GM18858 (cell line): ENCODE data around the gene NNT.
A peak's percentile ranks its signal among the peaks of the same experiment; 100 is the strongest.
"Not testable (repeated sequence)": the region's sequence is repeated elsewhere in the genome, so short reads cannot be mapped to it uniquely, and the experiment has no call there.

ENCODE experiments used
- ATAC-seq: cut with Tn5 transposase; IDR thresholded peaks from one replicate; pipeline ENCODE4 v1.9.1; 2021; ENCODE audit not compliant: unreplicated experiment

The NNT gene

DNA sequence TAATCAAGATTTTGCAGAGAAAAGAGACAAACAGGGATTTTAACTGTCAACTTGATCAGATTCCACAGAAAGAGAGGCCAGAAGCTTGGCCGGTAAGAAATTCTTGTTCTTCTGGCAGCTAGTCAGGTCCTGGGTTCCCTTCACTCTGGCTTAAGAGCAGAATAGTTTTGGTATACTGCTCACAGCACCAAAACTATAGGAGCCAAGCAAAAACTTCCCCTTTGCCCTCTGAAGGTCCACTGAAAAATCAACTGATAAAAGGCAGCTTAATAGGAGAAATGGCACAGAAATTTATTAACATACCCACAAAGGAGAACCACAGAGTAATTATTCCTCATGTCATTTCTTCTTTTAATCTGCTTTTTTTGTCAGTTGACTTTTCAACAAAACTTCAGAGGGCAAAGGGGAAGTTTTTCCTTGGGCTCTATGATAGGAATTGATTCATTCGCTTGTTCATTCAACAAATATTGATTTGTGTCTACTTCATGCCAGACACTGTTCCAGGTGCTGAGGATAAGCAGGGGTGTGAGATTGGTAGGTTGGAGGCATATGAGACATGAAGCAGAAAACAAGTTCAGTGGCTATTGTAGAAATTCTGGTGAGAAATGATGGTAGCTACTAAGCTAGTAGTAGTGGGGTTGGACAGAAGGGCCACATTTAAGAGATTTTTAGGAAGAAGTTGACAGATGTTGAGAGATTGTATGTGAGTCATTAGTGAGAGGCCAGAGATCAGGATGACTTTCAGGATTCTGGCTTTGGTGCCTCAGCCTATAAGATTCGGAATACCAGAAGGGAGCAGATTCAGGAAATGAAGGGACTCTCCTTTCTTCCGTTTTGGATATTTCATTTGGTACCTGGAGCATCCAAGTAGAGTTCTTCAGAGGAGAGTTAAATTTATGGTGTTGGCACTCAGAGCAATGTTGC lies 20.6 kb upstream of the NNT start:
- ATAC-seq: no peak

DNA sequence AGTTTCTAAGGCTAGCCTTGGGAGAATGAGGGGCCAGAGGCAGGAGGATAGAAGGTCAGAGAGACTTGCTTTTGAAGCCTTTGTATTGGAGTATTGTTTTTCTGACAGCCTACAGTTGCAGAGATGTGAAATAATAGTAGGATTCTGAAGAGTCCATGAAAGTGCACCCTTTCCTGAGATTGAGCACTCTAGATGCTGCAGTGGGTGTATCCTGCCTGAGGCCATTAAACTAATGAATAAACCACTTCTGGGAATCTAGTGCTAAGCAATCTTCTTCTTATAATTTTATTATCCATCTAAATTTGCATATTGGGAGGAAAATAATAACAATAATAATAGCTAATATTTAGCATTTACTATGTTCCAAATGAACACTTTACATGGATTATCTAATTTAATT lies 19.3 kb upstream of the NNT start:
- ATAC-seq: no peak

DNA sequence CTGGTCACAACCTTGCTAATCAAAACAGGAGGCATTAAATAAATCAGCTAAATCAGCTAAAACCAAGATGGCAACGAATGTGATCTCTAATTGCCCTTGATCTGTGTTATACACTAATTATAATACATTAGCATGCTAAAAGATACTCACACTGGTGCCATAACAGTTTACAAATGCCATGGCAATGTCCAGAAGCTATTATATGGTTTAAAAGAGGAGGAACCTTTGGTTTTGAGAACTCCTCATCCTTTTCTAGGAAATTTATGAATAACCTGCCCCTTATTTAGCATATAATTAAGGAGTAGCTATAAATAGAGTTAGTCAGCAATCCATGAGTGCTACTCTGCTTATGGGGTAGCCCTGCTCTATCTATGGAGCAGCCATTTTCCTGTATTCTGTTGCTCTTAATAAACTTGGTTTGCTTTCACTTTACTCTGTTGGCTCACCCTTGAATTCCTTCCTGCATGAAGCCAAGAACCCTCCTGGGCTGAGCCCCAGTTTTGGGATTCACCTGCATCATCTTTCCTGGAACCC lies 18.7 kb upstream of the NNT start:
- no peak for ATAC-seq

DNA sequence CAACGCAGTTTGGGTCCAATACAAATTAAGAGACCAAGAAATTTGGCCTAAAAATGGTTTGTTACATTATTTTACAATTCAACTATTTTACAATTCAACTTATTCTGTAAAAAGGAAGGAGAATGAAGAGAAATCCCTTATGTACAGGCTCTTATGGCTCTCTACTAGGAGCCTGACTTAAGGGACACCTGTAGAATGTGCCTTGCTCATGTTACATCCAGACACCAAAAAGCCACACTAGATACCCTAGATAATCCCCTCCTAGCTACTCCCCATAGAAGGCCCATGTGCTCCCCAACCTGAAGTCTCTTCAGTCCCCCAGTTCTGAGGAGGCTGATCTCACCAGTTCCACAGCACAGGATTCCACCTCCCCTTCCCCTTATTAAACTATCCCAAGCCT lies 14.1 kb upstream of the NNT start:
- no peak for ATAC-seq

DNA sequence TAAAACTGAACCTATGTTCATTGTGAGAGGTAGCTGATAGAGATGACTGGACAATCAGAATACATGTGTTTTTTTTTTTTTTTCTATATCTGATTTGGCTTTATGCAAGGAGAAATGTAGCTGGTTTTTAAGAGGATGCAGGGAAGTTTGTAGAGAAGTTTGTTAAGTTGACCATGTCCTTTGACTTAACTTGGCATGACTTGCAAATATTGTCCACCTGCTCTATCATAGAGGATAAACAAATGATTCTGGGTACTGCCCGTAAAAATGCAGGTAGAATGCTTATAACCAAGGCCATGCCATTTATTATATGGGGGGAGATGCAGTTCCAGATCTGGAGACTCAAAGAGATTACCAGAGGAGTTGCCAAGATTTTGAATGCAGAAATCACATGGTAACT lies 13.7 kb upstream of the NNT start:
- no peak for ATAC-seq

DNA sequence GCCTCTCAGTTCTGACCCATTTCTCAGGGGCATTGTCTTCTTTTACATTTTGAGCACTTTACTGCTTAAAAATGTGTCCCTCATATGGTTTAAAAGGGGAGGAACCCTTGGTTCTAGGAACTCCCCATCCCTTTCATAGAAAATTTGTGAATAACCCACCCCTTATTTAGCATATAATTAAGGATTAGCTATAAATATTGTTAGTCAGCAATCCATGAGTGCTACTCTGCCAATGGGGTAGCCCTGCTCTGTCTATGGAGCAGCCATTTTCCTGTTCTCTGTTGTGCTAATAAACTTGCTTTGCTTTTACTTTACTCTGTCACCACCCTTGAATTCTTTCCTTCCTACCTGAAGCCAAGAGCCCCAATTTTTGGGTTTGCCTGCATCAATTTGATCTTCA lies 12.3 kb upstream of the NNT start:
- no peak for ATAC-seq

DNA sequence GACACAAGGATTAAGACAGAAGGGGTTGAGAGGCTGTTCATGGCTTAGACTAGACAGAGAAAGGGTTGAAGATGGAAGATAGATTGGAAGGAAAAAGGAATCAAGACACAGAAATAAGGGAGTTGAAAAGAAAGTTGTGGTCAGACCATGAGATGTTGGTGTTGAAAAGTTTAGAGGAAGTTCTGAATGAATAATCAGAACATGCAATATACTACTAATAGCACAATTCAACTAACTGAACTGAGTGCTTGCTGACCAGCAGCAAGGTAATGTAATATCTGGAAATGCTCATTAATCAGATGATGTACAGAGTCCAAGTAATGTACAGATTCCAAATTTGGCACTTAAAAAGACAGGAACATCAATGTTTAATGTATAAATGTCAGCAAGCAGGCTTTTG lies 10.6 kb upstream of the NNT start:
- no peak for ATAC-seq

DNA sequence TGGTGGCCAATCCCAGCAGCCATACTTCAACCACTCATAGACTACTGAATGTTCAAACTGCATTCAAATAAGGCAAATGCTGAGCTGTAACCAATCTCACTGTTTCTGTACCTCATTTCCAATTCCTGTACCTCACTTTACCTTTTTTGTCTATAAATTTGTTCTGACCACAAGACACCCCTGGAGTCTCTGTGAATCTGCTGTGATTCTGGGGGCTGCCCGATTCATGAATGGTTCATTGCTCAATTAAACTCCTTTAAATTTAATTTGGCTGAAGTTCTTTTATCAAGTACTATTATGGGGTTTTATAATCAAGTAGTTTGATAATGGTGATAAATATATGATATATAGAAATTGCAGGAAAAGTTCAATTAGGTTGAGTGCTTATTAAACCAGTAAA lies 4.1 kb upstream of the NNT start:
- not testable (repeated sequence) for ATAC-seq

DNA sequence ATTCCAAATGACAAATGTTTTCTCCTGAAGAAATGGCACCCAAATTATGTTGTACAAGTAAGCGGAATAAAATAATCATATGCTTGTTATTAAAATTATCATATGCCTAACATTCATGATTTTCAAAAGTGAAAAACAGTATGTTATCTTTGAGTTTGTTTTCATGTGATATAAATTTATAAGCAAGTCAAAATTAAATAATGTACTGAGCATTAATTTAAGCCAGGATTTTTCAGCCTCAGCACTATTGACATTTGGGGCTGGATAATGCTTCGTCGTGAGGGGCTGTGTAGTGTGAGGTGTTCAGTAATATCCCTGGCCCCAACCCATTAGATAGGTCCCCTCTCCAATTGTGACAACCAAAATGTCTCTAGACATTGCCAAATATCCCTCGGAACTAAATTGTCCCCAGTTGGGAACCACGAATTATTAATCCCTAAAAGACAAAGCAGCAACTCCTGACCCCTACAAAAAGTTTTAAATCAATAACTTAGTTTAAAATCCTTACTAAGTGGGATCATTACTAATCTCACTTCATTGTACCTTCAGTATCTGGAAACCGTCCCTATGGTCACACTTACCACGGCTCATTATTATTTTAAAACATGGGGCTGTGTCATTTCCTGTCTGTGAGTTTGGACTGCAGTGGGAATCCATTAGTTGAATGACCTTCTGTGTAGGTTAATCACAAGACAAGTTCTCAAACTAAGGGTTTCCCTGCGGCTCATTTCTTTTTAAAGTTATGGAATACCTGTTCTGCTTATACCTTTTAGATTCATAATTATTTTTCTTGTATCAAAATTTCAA lies 1.3 kb upstream of the NNT start:
- peak; percentile 33 for ATAC-seq

DNA sequence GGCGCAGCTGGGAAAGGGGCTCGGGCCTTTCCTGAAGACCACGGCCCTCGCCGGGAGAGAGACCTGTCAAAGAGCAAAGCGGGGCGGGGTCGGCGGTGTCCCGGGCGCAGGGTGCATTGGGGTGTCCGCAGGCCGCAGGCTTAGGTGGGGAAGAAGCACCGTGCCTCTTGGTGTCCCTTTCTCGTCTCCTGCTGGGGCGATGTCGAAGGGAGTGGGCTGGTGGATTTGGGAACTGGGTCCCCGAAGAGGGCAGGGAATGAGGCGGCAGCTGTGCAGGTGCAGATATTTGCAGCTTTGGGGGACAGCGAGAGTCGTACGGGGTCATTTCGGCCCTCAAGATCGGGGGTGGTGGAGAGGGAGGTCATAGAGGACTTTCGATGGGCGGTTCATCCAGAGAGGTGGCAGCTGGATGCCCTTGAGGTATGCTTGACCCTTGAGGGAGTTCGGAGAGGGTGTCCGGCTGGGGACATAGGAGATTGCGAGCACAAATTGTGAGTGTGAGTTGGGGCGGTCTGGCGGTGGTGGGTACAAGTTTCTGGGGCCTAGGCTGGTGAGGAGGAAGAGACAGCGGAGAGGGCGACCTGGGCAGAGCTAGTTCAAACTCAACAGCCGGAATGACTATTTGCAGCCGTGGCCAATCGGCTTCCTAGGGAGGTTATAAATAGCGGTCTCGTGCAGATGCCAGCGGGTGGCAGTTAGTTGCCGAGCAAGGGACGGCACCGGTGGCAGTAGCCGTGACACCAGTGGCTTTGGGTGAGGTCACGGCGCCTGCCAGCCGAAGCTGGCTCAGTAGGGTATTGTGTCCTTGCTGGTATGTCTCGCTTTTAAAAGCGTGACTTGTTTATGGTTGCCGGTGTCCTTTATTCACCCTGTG lies 601 bp downstream of the NNT start:
- ATAC-seq: peak; percentile 41

DNA sequence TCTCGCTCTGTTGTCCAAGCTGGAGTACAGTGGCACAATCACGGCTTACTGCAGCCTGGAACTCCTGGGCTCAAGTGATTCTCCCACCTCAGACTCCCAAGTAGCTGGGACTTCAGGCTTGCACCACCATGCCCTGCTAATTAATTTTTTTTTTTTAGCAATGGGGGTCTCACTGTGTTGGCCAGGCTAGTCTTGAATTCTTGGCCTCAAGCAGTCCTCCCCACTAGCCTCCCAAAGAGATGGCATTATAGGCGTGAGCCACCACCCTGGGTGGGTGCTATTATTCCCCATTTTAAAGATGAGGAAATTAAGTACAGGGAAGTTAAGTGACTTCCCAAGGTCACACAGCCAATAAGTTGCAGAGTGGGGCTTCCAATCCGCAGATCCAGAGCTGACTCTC lies 1.7 kb downstream of the NNT start:
- ATAC-seq: no peak

DNA sequence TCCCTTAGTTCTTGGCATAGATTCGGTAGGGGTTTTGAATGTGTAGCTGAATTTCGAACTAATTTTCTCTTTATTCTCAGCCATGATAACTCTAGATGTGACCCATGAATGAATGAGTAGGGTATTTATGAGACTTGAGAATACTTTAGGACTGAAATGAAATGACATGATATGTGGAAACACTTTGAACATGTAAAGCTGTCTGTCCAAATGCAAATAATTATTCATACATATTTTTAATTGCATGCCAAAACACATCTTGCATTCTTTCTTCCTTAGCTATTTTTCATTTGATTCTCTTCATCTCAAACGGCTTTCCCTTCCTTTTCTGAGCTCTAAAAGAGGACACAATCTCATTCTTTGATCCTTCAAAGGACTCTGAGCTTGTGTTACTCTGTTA lies 3.4 kb downstream of the NNT start:
- ATAC-seq: no peak

DNA sequence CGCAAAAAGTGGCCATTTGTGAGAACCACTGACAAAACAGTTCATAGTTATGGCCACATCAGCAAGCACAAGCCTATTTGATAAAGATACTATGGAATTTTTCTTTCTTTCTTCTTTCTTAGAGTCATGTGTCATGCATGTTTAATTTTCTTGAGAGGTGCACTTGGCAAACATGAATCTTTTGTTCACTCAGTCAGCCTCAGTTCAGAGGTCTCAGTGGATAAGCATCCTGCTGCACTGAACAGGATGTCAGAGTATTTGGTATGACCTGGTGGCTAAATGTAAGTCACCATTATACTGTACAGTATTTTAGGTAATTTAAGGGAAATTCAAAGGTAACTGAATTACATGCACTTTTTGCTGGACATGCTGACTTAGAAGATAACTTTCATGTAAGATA lies 5.4 kb downstream of the NNT start:
- ATAC-seq: no peak

DNA sequence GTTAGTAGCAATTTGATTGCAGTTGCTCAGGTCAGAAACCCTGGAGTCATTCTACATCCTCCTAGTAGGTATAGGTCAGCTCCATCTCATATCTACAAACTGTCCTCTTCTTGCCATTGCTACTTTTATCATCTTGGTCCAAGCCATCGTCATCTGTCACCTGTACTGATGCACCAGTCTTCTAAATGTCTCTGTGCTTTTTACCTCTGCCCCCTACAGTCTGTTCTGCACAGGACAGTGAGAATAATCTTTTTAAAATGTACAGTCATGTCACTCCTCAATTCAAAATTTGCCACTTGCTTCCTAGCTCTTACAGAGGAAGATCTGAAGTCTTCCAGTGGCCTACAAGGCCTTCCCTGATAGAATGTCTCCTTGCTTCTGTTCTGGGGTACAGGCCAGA lies 6.8 kb downstream of the NNT start:
- ATAC-seq: peak; percentile 86

DNA sequence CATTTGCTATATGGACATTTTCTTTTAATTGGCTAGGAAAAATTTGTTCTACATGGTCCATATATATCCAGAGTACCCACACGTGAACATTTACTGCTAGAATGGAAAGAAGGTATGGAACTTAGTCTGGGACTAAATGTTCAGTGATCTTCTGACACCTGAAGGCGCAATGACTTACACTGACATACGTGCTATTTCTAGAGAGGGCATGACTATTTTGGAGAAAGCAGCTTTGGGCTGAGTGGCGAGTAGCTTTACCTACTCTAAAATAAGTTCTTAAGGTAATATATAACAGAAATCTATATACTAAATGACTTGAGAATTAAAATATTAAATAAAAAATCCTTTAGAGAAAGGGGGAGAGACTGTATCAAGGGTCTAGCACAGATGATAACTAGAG lies 10.4 kb downstream of the NNT start:
- no peak for ATAC-seq

DNA sequence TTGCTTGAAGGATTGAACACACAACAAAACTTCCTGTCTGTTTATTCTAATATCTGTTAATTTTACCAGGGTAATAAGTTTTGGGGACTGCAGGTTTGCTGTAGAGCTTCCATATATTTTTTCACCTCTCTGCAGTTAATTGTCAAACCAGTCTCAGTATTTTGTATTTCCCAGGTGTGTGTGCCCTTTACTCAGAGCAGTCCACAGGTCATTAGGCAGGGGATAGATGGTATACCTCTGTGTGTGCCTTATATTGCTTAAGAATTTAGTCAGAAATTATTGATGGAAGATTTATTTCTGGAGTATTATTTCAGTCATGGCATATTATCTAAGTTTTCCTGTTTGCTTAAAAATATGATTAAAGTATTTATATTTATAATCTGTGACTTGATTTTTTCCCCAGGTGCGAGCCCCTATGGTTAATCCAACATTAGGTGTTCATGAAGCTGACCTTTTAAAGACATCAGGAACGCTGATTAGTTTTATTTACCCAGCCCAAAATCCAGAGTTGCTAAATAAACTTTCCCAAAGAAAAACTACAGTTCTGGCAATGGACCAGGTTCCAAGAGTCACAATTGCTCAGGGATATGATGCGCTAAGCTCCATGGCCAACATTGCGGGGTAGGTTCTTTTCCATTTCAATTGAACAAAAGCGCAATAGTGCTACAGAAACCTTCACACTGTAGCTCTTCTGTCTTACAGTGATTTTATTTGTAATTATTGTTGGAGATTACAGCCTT lies 12.6 kb downstream of the NNT start:
- no peak for ATAC-seq

DNA sequence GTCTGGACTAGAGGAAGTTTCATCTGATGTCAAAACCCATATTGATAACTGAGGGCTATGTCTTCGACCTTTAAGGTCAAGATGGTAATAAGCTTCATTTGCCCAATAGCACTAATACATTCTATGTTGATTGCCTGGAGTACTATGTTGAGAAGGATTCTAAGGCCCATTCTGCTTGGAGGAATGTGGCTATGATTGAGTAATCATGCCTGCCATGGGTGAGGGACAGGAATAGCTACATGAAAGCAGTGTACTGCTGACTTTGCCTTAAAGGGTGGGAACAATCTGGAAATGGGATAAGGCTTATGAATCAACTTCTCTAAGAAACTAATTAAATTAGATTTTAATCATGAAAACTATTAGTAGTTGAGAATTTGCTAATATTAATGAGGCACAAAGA lies 13.6 kb downstream of the NNT start:
- no peak for ATAC-seq

DNA sequence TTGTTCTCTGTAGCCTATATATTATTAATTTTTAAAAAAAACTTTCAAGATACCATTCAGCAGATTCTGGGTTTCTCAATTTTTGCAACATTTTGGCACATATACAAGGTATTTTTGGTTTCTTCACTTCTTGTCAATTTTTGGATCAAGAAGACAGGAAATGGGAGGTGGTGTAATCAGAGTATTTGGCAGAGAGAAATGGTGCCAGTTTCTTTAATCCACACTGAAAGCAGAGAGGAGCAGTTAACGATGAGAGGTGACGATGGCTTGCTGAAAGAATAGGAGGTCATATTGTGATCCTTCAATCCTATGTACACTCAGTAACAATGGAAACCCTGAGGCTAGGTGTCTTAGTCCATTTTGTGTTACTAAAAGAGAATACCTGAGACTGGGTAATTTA lies 16.4 kb downstream of the NNT start:
- ATAC-seq: no peak

DNA sequence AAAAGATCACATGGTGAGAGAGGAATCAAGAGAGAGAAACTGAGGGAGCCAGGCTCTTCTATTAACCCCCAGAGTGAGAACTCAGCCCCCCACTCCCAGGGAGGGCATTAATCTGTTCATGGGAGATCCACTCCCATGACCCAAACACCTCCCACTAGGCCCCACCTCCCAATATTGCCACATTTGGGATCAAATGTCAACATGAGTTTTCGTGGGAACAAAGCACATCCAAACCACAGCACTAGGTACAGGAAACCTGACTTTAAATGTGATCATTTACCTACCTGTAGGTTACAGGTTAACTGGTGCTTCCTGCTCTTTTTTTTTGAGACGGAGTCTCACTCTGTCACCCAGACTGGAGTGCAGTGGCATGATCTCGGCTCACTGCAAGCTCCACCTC lies 16.9 kb downstream of the NNT start:
- ATAC-seq: no peak

DNA sequence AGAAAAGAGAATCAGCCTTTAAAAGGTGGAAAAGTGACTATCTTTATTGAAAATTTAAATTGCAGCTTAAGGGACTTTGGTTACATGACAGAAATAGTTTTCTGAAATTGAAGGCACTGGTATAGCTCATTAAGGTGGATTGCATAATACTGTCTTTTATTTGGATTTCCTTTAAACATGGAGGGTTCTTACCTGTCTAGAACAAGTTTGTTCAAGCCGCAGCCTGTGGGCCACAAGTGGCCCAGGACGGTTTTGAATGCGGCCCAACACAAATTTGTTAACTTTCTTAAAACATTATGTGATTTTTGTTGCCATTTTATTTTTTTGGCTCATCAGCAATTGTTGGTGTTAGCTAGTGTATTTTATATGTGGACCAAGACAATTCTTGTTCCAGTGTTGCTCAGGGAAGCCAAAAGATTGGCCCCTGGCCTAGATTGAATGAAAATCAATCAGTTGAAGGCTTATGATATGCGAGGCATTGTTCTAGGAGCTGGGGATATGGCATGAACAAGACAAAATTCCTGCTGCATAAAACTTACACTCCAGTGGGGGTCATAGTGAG lies 18.0 kb downstream of the NNT start:
- no peak for ATAC-seq
